ENCODE measurements around the gene LIMS3.
"Not testable (repeated sequence)": the region's sequence is repeated elsewhere in the genome, so short reads cannot be mapped to it uniquely, and the experiment has no call there.

DNA sequence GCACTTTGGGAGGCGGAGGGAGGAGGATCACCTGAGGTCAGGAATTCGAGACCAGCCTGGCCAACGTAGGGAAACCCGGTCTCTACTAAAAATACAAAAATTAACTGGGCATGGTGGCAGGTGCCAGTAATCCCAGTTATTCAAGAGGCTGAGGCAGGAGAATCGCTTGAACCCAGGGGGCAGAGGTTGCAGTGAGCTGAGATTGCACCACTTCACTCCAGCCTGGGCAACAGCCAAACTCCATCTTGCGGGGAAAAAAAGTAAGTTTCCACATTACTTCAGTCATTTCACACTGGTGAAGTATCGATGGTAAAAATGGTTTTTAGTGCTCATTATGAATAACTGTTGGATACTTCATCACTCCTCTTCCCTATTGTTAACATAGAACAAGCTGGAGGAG, 16.1 kb downstream of the LIMS3 start:
- TF ChIP-seq, protein P1, sequence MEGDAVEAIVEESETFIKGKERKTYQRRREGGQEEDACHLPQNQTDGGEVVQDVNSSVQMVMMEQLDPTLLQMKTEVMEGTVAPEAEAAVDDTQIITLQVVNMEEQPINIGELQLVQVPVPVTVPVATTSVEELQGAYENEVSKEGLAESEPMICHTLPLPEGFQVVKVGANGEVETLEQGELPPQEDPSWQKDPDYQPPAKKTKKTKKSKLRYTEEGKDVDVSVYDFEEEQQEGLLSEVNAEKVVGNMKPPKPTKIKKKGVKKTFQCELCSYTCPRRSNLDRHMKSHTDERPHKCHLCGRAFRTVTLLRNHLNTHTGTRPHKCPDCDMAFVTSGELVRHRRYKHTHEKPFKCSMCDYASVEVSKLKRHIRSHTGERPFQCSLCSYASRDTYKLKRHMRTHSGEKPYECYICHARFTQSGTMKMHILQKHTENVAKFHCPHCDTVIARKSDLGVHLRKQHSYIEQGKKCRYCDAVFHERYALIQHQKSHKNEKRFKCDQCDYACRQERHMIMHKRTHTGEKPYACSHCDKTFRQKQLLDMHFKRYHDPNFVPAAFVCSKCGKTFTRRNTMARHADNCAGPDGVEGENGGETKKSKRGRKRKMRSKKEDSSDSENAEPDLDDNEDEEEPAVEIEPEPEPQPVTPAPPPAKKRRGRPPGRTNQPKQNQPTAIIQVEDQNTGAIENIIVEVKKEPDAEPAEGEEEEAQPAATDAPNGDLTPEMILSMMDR (IDR thresholded peaks at IDR 0.05): not testable (repeated sequence)
- TF ChIP-seq POLR2A (IDR thresholded peaks at IDR 0.05): not testable (repeated sequence)

Data from lower leg skin (tissue), 3 donors.